NK-92 treated with Interleukin-12 subunit alpha and Interleukin-12 subunit beta, amount 100 ng/mL, for 24 hours (cell line): ENCODE measurements around the gene PHF14.
A peak's percentile ranks its signal among the peaks of the same experiment; 100 is the strongest.

Experiments
- DNase-seq: peaks from one replicate; lab custom pipeline; 2025; lab: John Stamatoyannopoulos, UW

The PHF14 gene

DNA sequence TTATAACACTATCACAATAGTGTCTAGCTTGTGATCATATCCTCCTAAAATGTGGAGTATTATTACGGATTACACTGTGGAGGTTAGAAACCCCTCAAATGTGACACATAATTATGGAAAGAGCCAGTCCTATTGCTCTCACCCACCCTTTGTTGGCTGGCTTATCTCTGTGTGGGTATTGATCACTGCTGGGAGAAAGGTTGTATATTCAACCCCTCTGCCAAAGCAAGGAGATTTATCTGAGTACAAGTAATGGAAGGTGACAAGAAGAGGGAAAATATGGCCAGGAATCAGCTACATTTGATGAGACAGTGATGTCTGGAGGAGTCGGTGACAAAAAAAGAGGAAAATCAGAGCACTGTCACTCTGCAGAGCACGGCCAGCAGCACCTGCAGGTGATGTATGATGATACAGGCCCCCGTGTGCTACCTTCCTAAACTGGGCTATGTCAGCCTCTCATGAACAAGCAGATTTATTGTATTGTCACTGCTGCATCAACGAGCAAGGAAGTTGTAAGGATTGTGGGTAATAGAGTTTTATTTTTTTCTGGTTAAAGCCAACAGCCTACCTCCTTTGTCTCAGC lies 235.3 kb downstream of the PHF14 start:
- DNase-seq: no peak

DNA sequence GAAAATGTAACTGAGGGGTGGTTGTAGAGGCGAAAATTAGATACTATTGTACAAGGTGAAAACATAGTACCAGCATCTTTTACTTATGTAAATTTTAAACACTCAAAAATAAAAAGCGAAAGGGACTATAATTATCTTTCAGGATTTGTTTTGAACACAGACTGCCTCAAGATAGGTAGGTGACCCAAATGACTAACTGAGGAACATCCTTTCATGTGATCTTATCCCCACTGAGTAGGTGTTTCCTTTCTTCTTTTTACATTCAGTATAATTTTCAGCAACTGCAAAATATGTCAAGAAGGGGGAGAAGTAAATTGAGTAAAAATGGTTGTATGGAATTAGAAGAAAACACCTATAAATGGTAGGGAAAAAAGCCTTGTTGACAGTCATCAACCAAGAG lies 236.7 kb downstream of the PHF14 start:
- DNase-seq: no peak

DNA sequence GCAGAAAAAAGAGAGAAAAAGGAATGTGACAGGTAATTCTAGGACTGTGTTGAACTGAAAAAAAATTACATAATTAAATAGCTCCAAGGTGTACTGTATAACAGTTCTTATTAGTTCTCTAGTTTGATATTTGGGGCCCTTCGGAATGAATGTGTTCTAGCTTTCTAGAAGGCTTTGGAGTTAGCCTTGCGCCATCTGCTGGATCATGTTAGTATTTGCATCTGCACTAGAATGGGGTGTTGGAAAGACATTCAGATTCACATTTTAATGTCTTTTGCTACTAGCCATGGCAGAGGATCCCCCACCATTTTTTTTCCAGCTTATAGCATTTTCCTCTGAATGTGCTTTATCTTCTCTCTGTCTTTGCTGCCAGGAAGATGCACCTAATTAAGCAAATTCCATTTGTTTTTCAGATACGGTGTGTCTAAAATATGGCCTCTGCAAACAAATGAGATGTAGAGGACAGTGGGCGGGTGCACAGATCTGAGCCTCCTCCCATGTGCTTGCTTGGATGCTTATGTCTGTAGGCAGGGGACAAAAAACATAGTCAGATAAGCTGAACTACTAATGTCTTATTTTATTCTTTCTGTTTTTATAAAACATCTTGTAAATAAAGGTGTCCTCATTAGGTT lies 238.5 kb downstream of the PHF14 start:
- peak; percentile 3 for DNase-seq

DNA sequence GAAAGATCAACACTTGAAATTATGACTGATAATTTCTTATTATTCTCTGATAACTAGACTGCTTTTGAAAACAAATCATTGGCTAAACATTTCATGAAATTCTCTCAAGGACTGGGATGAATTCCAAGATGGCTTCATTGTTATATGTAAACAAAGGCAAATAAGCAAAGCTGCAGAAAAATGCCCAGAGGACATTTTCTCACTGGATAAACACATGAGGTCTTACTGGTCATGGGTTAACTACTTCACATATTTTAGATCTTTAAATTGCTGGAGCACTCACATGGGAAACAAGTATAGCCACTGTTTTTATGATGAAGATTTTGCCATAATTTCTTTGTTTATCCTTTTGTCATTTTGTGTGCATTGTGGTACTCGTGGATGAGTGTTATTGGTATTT lies 239.1 kb downstream of the PHF14 start:
- DNase-seq: no peak

DNA sequence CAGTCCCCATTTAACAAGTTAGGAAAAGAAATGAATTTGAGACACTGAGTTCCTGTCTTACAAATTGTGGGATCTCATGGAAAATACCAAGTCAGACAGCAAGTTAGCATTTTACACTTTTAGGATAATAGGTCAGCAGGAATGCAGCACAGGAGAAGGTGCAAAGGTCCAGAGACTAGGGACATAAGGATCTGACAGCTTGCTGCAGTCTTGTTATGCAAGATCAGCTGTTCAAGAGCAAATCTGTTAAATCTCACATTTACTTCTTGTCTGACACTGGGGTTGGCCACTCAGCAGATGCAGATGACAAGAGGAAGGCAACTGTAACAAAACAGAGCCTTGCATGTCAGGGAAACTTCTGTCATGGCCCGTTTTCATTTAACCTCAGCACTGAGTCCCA lies 239.6 kb downstream of the PHF14 start:
- DNase-seq: no peak

DNA sequence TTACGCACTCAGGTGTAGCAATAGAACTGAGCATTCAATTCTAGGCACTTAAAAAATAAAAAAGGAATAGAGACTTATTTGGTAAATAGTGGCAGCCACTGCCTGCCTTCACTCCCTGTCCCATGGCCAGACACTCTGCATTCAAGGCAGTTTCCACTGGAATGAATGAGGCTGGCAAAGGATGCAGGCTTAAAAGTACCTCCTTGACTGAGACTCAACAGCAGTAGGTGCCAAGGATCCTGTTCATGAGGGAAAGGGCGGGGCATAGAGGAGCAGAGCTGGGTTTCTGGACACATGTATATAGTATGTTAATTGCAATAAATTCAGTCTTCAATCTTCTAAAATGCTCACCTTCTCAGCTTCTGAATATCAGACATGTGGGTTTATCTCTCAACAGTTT lies 242.6 kb downstream of the PHF14 start:
- DNase-seq: no peak

DNA sequence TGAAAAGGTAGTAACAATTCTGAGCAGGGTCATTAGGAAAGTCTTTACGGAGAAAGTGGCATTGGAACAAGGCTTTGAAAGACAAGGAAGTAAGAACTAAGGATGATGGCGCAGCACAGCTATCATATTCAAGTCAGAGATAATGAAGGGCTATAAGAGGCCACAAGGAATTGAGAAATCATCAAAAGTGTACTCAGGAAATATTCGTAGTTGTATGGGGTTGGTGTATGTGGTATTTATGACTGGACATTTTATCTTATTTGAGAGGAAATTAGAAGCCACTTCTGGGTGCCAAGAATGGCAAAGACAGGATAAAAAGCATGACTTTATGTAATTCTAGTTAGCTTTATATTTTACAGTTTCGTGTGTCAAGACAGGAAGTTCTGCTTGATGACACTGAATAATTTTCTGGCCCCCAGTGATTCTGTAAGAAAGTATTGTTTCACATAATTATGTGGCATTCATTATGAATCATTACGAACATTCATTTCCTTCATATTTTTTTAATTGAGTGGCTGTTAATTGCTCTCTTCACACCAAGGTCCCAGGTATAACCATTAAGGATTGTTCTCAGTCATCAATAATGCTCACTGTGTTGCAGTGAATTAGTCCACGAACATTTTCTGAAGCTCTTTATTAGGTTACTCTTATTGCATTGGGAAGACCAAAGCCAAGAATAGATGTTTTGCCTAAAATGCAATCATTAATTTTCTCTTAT lies 244.3 kb downstream of the PHF14 start:
- no peak for DNase-seq
